Activated CD4-positive, alpha-beta T cell treated with anti-CD3 and anti-CD28 coated beads, Interleukin-2, Interleukin-4, amounts not matched to agents 100 ng/mL and 50 ng/mL, durations not matched to agents 16 hours and 8 hours (primary cell): ENCODE results near the gene POF1B.
"Not testable (repeated sequence)": the region's sequence is repeated elsewhere in the genome, so short reads cannot be mapped to it uniquely, and the experiment has no call there.

Experiments used
- DNase-seq: peaks from one replicate; pipeline ENCODE4 v3.0.0-alpha.2; 2020; ENCODE audit warnings: low spot score

The POF1B gene

GRCh38 chrX:85379174-85379907, at the start of gene POF1B:
Gene POF1B (minus strand): TSS chrX:85379665. CDS start chrX:85379454, 211 bp downstream.
- no peak for DNase-seq

GRCh38 chrX:85429066-85429465, 49.6 kb upstream of the POF1B start:
- DNase-seq: no peak

GRCh38 chrX:85419293-85419692, 39.8 kb upstream of the POF1B start:
- no peak for DNase-seq

GRCh38 chrX:85391878-85392238, 12.4 kb upstream of the POF1B start:
- no peak for DNase-seq

- no peak for DNase-seq
These were observed 11.9 kb upstream of the POF1B start for GRCh38 chrX:85391185-85391877.

GRCh38 chrX:85381602-85382001, 2.1 kb upstream of the POF1B start:
- DNase-seq: peak; percentile 11

GRCh38 chrX:85378461-85378860, 1.0 kb downstream of the POF1B start:
- no peak for DNase-seq

GRCh38 chrX:85375333-85375738, 4.1 kb downstream of the POF1B start:
- no peak for DNase-seq

- DNase-seq: no peak
These were observed 14.0 kb downstream of the POF1B start for GRCh38 chrX:85365370-85365995.

- no peak for DNase-seq
These were observed 20.4 kb downstream of the POF1B start for GRCh38 chrX:85359051-85359450.

- DNase-seq: no peak
These were observed 33.9 kb downstream of the POF1B start for GRCh38 chrX:85345523-85345922.

GRCh38 chrX:85327060-85327333, 52.5 kb downstream of the POF1B start:
- no peak for DNase-seq

- DNase-seq: no peak
These were observed 53.0 kb downstream of the POF1B start for GRCh38 chrX:85326234-85327059.

GRCh38 chrX:85311348-85311747, 68.1 kb downstream of the POF1B start:
- not testable (repeated sequence) for DNase-seq

- no peak for DNase-seq
These were observed 69.7 kb downstream of the POF1B start for GRCh38 chrX:85309717-85310116.

GRCh38 chrX:85303544-85303943, 75.9 kb downstream of the POF1B start:
- DNase-seq: no peak

GRCh38 chrX:85288992-85289723, 90.3 kb downstream of the POF1B start:
- DNase-seq: no peak

GRCh38 chrX:85285286-85285685, 94.2 kb downstream of the POF1B start:
- not testable (repeated sequence) for DNase-seq

GRCh38 chrX:85244450-85245211, 134.8 kb downstream of the POF1B start:
- DNase-seq: no peak

- no peak for DNase-seq
These were observed 135.6 kb downstream of the POF1B start, which contains the start of the genes SATL1 and ZNF711 for GRCh38 chrX:85243761-85244449. Gene SATL1 (minus strand): TSS chrX:85243779. CDS start chrX:85108968, 134,811 bp downstream. Gene ZNF711 (plus strand): TSS chrX:85243991. CDS start chrX:85247573, 3,582 bp downstream.
